Right ventricle myocardium superior (tissue), 1 donor: ENCODE measurements around the gene THBS2. TPM values are rescaled to one million over a fixed set of nuclear protein-coding genes. Genes with fewer than 3 reads are reported as not detected.
"Not testable (repeated sequence)": the region's sequence is repeated elsewhere in the genome, so short reads cannot be mapped to it uniquely, and the experiment has no call there.

Source experiments
- ATAC-seq: fragments of 200-7000 bp; cut with Tn5 transposase; one replicate; pipeline ENCODE4 v1.9.1; 2020; ENCODE audit warnings: mild to moderate bottlenecking; ENCODE audit not compliant: poor library complexity
- DNase-seq: peaks from one replicate; pipeline ENCODE4 v3.0.0-alpha.2; 2020
- intact Hi-C: fragments of 100-400 bp; cut with DNase I; formaldehyde crosslinking; loops from one replicate; pipeline ENCODE4 v1.11.2; 2022
- total RNA-seq: library from RNA; stranded (reverse); fragmentation: NEBNext Ultra II Directional; extraction: Animal tissue kit (Norgen Biotek cat#: 25700); gene quantifications from one replicate; pipeline ENCODE4 v1.2.1, GENCODE V29; 2021
- donor health status: DM: no; HTN: yes; CAD: no; lungs with severe emphysema.

THBS2 gene
- total RNA-seq, 1 donor from 2014 or later, result 8.6 TPM

GRCh38 chr6:169282043-169282442 is 28.4 kb upstream of the THBS2 start:
- intact Hi-C loops, result no loop called here
- DNase-seq (no peak), ATAC-seq (no peak)

- DNase-seq (no peak), ATAC-seq (no peak)
- intact Hi-C loops, result no loop called here
These were observed 24.0 kb upstream of the THBS2 start for GRCh38 chr6:169277619-169278018.

- intact Hi-C loops, result no loop called here
- DNase-seq (no peak), ATAC-seq (no peak)
These were observed 21.1 kb upstream of the THBS2 start for GRCh38 chr6:169274781-169275180.

GRCh38 chr6:169273511-169273910 is 19.9 kb upstream of the THBS2 start:
- intact Hi-C loops, result no loop called here
- DNase-seq (no peak), ATAC-seq (no peak)

GRCh38 chr6:169271877-169272216 is 18.2 kb upstream of the THBS2 start:
- no peak for DNase-seq
- no peak for ATAC-seq

GRCh38 chr6:169271158-169271876 is 17.7 kb upstream of the THBS2 start:
- intact Hi-C loops, result no loop called here
- ATAC-seq, result no peak
- no peak for DNase-seq

More at GRCh38 chr6:169271877-169272216, 18.2 kb upstream of the THBS2 start:
- intact Hi-C loops, result no loop called here

GRCh38 chr6:169270077-169270380 is 16.4 kb upstream of the THBS2 start:
- DNase-seq, ATAC-seq, intact Hi-C loops: not testable (repeated sequence)

- DNase-seq (peak; percentile 76), ATAC-seq (peak; percentile 90)
- intact Hi-C loops, result no loop called here
These were observed 15.8 kb upstream of the THBS2 start for GRCh38 chr6:169269180-169270076.

GRCh38 chr6:169268276-169268675 is 14.6 kb upstream of the THBS2 start:
- intact Hi-C loops, result no loop called here
- ATAC-seq (no peak), DNase-seq (no peak)

- intact Hi-C loops, result no loop called here
- ATAC-seq (no peak), DNase-seq (no peak)
These were observed 13.3 kb upstream of the THBS2 start for GRCh38 chr6:169266746-169267591.

- intact Hi-C loops, result no loop called here
- DNase-seq (no peak), ATAC-seq (no peak)
These were observed 12.6 kb upstream of the THBS2 start for GRCh38 chr6:169266261-169266660.

- intact Hi-C loops, result no loop called here
- ATAC-seq, result no peak
- DNase-seq, result no peak
These were observed 12.0 kb upstream of the THBS2 start for GRCh38 chr6:169265486-169266131.

GRCh38 chr6:169263836-169264608 is 10.4 kb upstream of the THBS2 start:
- intact Hi-C loops, result no loop called here
- DNase-seq, result no peak

GRCh38 chr6:169263374-169263773 is 9.7 kb upstream of the THBS2 start:
- intact Hi-C loops, result no loop called here
- no peak for DNase-seq
- no peak for ATAC-seq

More at GRCh38 chr6:169263836-169264608, 10.4 kb upstream of the THBS2 start:
- no peak for ATAC-seq

GRCh38 chr6:169262602-169263001 is 9.0 kb upstream of the THBS2 start:
- DNase-seq, intact Hi-C loops, ATAC-seq: not testable (repeated sequence)

GRCh38 chr6:169256518-169256917 is 2.9 kb upstream of the THBS2 start:
- no peak for DNase-seq
- ATAC-seq, result no peak
- intact Hi-C loops, result no loop called here

- no peak for DNase-seq
- intact Hi-C loops, result no loop called here
- no peak for ATAC-seq
These were observed 2.4 kb upstream of the THBS2 start for GRCh38 chr6:169256061-169256460.

GRCh38 chr6:169255643-169256042 is 2.0 kb upstream of the THBS2 start:
- intact Hi-C loops, result no loop called here
- DNase-seq (no peak), ATAC-seq (no peak)
